ENCODE measurements around the gene CCDC88C. TPM values are rescaled to one million over a fixed set of nuclear protein-coding genes. Genes with fewer than 3 reads are reported as not detected.

CCDC88C gene
- total RNA-seq, 2 experiments from 2014 or later, result 269 to 287 TPM

- Mint-ChIP-seq H3K4me1 (ENCODE audit: low read depth) (peaks cover 92% of the 10 kb centered on the region), H3K9me3 (no peaks in the 10 kb centered on the region), H3K27me3 (no peaks in the 10 kb centered on the region), H3K36me3 (ENCODE audit: low read depth) (peaks cover 84% of the 10 kb centered on the region), H3K27ac (peak overlapping the region; percentile 94), H3K4me3 (peak overlapping the region; percentile 81)
- H3K27me3 ChIP-seq (ENCODE audit: control insufficient read depth in 1 of 2, insufficient read depth in 2 of 2, low read length in 2 of 2), result no peaks in the 10 kb centered on the region
- no peak overlapping the region for H3K4me3 ChIP-seq (ENCODE audit: low read length)
- intact Hi-C loops (cut with DNase I, micrococcal nuclease), result no loop called here
- ATAC-seq (ENCODE audit: poor library complexity) (peak; percentile 28), DNase-seq (peak in 1 of 14 experiments; percentile 21)
- ChIA-PET POLR2A (interaction anchor here (0.8 to 5.2 kb wide), 13 partner anchors 9 to 295 kb away, joined by 3 to 37 read pairs (median 7); partner anchors contain the start of gene CCDC88C), CTCF (interaction anchor here (0.8 to 2.7 kb wide), 4 partner anchors 10 to 71 kb away, joined by 3 to 10 read pairs (median 4); partner anchors contain the start of gene CCDC88C)
- TF ChIP-seq, protein P1, sequence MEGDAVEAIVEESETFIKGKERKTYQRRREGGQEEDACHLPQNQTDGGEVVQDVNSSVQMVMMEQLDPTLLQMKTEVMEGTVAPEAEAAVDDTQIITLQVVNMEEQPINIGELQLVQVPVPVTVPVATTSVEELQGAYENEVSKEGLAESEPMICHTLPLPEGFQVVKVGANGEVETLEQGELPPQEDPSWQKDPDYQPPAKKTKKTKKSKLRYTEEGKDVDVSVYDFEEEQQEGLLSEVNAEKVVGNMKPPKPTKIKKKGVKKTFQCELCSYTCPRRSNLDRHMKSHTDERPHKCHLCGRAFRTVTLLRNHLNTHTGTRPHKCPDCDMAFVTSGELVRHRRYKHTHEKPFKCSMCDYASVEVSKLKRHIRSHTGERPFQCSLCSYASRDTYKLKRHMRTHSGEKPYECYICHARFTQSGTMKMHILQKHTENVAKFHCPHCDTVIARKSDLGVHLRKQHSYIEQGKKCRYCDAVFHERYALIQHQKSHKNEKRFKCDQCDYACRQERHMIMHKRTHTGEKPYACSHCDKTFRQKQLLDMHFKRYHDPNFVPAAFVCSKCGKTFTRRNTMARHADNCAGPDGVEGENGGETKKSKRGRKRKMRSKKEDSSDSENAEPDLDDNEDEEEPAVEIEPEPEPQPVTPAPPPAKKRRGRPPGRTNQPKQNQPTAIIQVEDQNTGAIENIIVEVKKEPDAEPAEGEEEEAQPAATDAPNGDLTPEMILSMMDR (IDR thresholded peaks at IDR 0.05), result no peak
- no peaks in the 10 kb centered on the region for H3K9me3 ChIP-seq (ENCODE audit: control insufficient read depth in 1 of 2, insufficient read depth in 1 of 2, low read length in 2 of 2)
- H3K4me1 ChIP-seq (ENCODE audit: insufficient read depth, low read length), result peaks cover 99% of the 10 kb centered on the region
- peaks cover 83% of the 10 kb centered on the region for H3K36me3 ChIP-seq (ENCODE audit: insufficient read depth, low read length)
- H3K27ac ChIP-seq (ENCODE audit: low read depth in 1 of 2, low read length in 2 of 2), result peak overlapping the region; percentile 44 to 81
These were observed 61.3 kb downstream of the CCDC88C start for GRCh38 chr14:91356181-91356763.

GRCh38 chr14:91354979-91355685 lies 62.5 kb downstream of the CCDC88C start:
- Mint-ChIP-seq H3K27me3 (no peaks in the 10 kb centered on the region), H3K4me1 (ENCODE audit: low read depth) (peaks cover 92% of the 10 kb centered on the region), H3K4me3 (peak overlapping the region; percentile 75), H3K9me3 (no peaks in the 10 kb centered on the region), H3K36me3 (ENCODE audit: low read depth) (peaks cover 81% of the 10 kb centered on the region), H3K27ac (peak overlapping the region; percentile 94)
- ATAC-seq (ENCODE audit: poor library complexity) (peak; percentile 37), DNase-seq (peak in 5 of 14 experiments; percentile 35 to 65 (median 54))
- CTCF ChIA-PET, result interaction anchor here (0.8 to 2.7 kb wide), 10 partner anchors 11 to 72 kb away, joined by 3 to 10 read pairs (median 4); partner anchors contain the start of gene CCDC88C
- TF ChIP-seq, protein P1 (IDR thresholded peaks at IDR 0.05), result peak; percentile 60
- H3K27ac ChIP-seq (ENCODE audit: low read depth in 1 of 2, low read length in 2 of 2), result peak overlapping the region; percentile 44 to 81
- intact Hi-C loops (cut with DNase I, micrococcal nuclease), result loop anchor here in 1 of 2 experiments (2.0 kb wide), 1 partner anchor 64 kb away; no protein-coding TSS in a partner anchor
- peaks cover 97% of the 10 kb centered on the region for H3K4me1 ChIP-seq (ENCODE audit: insufficient read depth, low read length)
- POLR2A ChIA-PET, result interaction anchor here (0.6 to 5.2 kb wide), 12 partner anchors 9 to 67 kb away, joined by 3 to 37 read pairs (median 6); partner anchors contain the start of gene CCDC88C
- no peaks in the 10 kb centered on the region for H3K9me3 ChIP-seq (ENCODE audit: control insufficient read depth in 1 of 2, insufficient read depth in 1 of 2, low read length in 2 of 2)
- H3K27me3 ChIP-seq (ENCODE audit: control insufficient read depth in 1 of 2, insufficient read depth in 2 of 2, low read length in 2 of 2), result no peaks in the 10 kb centered on the region
- peaks cover 72% of the 10 kb centered on the region for H3K36me3 ChIP-seq (ENCODE audit: insufficient read depth, low read length)
- no peak overlapping the region for H3K4me3 ChIP-seq (ENCODE audit: low read length)

GRCh38 chr14:91354221-91354916 lies 63.3 kb downstream of the CCDC88C start:
- H3K4me1 ChIP-seq (ENCODE audit: insufficient read depth, low read length), result peaks cover 98% of the 10 kb centered on the region
- TF ChIP-seq, protein P1 (IDR thresholded peaks at IDR 0.05), result no peak
- ChIA-PET POLR2A (interaction anchor here (0.6 to 5.2 kb wide), 7 partner anchors 15 to 67 kb away, joined by 3 to 37 read pairs (median 3); no protein-coding TSS in a partner anchor), CTCF (interaction anchor here (0.8 to 2.7 kb wide), 9 partner anchors 11 to 64 kb away, joined by 3 to 10 read pairs (median 4); partner anchors contain the start of gene CCDC88C)
- Mint-ChIP-seq H3K27me3 (no peaks in the 10 kb centered on the region), H3K9me3 (no peaks in the 10 kb centered on the region), H3K4me1 (ENCODE audit: low read depth) (peaks cover 94% of the 10 kb centered on the region), H3K27ac (peak overlapping the region; percentile 94), H3K4me3 (peak overlapping the region; percentile 75), H3K36me3 (ENCODE audit: low read depth) (peaks cover 78% of the 10 kb centered on the region)
- no peak overlapping the region for H3K4me3 ChIP-seq (ENCODE audit: low read length)
- intact Hi-C loops (cut with DNase I, micrococcal nuclease), result loop anchor here in 1 of 2 experiments (2.0 kb wide), 1 partner anchor 64 kb away; no protein-coding TSS in a partner anchor
- H3K27ac ChIP-seq (ENCODE audit: low read depth in 1 of 2, low read length in 2 of 2), result peak overlapping the region; percentile 14 to 81
- DNase-seq, result no peak
- peaks cover 66% of the 10 kb centered on the region for H3K36me3 ChIP-seq (ENCODE audit: insufficient read depth, low read length)
- no peak for ATAC-seq (ENCODE audit: poor library complexity)
- no peaks in the 10 kb centered on the region for H3K9me3 ChIP-seq (ENCODE audit: control insufficient read depth in 1 of 2, insufficient read depth in 1 of 2, low read length in 2 of 2)
- H3K27me3 ChIP-seq (ENCODE audit: control insufficient read depth in 1 of 2, insufficient read depth in 2 of 2, low read length in 2 of 2), result no peaks in the 10 kb centered on the region
